Globus pallidus (tissue), 1 donor: ENCODE results near the gene ATP13A5.

ENCODE experiments used
- DNase-seq: peaks from one replicate; pipeline ENCODE4 v3.0.0-alpha.2; 2015; ENCODE audit warnings: low spot score

ATP13A5 gene, protein sequence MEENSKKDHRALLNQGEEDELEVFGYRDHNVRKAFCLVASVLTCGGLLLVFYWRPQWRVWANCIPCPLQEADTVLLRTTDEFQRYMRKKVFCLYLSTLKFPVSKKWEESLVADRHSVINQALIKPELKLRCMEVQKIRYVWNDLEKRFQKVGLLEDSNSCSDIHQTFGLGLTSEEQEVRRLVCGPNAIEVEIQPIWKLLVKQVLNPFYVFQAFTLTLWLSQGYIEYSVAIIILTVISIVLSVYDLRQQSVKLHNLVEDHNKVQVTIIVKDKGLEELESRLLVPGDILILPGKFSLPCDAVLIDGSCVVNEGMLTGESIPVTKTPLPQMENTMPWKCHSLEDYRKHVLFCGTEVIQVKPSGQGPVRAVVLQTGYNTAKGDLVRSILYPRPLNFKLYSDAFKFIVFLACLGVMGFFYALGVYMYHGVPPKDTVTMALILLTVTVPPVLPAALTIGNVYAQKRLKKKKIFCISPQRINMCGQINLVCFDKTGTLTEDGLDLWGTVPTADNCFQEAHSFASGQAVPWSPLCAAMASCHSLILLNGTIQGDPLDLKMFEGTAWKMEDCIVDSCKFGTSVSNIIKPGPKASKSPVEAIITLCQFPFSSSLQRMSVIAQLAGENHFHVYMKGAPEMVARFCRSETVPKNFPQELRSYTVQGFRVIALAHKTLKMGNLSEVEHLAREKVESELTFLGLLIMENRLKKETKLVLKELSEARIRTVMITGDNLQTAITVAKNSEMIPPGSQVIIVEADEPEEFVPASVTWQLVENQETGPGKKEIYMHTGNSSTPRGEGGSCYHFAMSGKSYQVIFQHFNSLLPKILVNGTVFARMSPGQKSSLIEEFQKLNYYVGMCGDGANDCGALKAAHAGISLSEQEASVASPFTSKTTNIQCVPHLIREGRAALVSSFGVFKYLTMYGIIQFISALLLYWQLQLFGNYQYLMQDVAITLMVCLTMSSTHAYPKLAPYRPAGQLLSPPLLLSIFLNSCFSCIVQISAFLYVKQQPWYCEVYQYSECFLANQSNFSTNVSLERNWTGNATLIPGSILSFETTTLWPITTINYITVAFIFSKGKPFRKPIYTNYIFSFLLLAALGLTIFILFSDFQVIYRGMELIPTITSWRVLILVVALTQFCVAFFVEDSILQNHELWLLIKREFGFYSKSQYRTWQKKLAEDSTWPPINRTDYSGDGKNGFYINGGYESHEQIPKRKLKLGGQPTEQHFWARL

GRCh38 chr3:193378706-193379105 lies at the start of gene ATP13A5:
ATP13A5 (minus strand) TSS chr3:193378753; CDS start chr3:193378725, 28 bp downstream.
- no peak for DNase-seq

DNA sequence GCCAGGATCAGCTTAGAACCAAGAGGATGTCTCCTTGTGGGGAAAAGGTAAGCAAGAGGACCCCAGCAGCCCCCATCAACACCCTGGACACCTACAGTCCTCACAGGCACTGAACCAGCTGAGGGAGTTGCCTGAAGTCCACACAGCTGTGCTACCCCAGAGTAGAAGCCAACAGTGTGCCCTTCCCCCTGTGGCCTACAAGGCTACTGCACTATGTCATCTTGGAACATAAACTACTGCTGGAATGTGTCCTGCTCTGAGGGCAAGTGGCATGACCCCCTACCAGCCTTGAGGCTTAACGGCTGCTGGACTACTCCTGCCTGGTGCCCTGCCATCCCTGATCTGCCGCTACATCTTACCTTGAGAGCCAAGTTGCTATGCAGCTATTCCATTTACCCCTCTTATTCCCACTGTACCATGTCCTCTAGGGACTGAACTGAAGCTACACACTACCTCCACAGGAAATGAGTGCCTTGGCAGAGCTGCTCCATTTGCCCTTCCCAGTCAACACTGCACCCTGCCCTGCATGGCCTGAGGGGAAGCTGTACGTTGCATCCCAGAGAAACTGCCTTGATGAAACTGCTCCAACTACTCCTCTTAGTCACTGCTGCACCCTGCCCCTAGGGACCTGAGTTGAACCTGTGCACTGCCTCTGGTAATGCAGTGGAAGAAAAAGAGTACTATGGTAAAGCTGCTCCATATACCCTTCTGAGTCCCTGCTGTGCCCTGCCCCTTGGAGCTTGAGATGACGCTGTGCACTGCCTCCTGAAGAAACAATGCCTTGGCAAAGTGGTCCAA lies 40.2 kb upstream of the ATP13A5 start:
- DNase-seq = no peak

DNA sequence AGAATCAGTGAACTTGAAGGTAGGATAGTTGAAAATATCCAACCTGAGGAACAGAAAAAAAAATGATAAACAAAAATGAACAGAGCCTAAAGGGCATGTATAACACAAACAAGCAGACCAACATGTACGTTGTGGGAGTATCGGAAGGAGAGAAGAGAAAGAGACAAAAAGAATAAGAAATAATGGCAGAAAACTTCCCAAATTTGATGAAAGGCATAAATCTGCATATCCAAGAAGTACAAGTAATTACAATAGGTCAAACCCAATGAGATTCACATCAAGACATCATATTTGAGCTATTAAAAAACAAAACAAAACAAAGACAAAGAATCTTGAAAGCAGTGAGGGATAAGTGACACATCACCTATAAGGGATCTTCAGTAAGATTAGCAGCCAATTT lies 38.1 kb upstream of the ATP13A5 start:
- no peak for DNase-seq

- DNase-seq = no peak
Observed at GRCh38 chr3:193407688-193408087, 29.1 kb upstream of the ATP13A5 start.

- DNase-seq = no peak
Observed at GRCh38 chr3:193407112-193407511, 28.6 kb upstream of the ATP13A5 start.

- DNase-seq = no peak
Observed at GRCh38 chr3:193403307-193403706, 24.8 kb upstream of the ATP13A5 start.

GRCh38 chr3:193400304-193400703 lies 21.8 kb upstream of the ATP13A5 start:
- DNase-seq = peak; percentile 22

- no peak for DNase-seq
Observed at GRCh38 chr3:193396451-193397244, 18.1 kb upstream of the ATP13A5 start.

- DNase-seq = no peak
Observed at GRCh38 chr3:193391902-193392301, 13.3 kb upstream of the ATP13A5 start.

GRCh38 chr3:193389335-193389734 lies 10.8 kb upstream of the ATP13A5 start:
- no peak for DNase-seq

- no peak for DNase-seq
Observed at GRCh38 chr3:193388361-193388760, 9.8 kb upstream of the ATP13A5 start.

DNA sequence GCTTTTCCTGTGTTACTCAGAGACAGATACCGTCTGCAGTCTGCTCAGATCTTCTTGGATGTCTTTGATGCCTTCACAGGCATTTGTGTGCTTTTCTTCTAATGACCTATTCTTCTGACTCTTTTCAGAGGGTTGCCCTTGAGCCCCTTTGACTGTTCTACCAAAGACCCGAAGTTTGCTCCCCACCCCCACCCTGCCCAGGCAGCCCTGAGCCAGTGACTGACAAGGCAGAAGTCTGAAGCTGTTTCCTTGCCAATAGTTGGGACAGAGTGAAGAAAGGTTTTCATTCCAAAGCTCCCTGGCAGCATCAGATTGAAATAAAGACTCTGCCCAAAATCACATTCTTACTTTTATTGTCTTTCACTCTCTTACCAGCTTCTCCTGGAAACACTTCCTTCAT lies 9.0 kb upstream of the ATP13A5 start:
- DNase-seq = no peak

GRCh38 chr3:193377591-193377990 lies 962 bp downstream of the ATP13A5 start:
- DNase-seq = no peak

DNA sequence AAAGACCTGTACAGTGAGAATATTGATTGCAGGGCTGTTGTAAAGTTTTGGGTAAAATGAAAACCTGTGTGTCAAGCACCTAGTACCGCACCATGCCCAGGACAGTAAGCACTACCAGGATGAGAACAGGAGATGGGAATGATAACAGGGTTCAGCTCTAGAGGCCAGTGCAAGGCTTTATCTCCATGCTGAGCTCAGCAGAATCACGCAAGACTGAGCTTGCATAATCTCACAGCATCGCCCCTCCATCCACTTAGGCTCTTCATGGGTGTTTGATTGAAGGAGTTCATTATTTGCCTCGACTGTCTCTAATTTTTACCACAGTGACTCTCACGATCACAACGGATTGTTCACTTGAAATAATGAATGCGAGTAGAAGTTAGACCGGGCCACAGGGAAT lies 2.9 kb downstream of the ATP13A5 start:
- no peak for DNase-seq

GRCh38 chr3:193372783-193373182 lies 5.8 kb downstream of the ATP13A5 start:
- DNase-seq = no peak

- no peak for DNase-seq
Observed at GRCh38 chr3:193367868-193368267, 10.7 kb downstream of the ATP13A5 start.

DNA sequence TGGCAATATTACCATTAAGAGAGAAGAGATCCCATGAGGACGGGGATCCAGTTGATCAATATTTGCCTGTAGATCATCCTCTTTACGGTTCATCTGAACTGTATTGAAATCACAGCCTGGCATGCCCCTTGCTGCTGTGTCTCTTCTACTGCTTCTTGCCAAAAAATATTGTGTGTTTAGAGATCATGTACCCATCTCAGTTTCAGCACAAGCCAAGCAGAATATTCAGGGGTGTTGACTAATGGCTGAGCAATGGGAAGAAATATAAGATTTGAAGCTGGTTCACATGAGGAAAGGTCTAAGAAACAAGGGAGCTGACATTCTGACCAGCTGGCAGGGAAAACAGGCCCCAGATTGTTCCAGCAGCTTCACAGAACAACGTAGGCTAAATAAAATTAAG lies 21.3 kb downstream of the ATP13A5 start:
- DNase-seq = no peak

GRCh38 chr3:193354423-193354822 lies 24.1 kb downstream of the ATP13A5 start:
- DNase-seq = no peak

DNA sequence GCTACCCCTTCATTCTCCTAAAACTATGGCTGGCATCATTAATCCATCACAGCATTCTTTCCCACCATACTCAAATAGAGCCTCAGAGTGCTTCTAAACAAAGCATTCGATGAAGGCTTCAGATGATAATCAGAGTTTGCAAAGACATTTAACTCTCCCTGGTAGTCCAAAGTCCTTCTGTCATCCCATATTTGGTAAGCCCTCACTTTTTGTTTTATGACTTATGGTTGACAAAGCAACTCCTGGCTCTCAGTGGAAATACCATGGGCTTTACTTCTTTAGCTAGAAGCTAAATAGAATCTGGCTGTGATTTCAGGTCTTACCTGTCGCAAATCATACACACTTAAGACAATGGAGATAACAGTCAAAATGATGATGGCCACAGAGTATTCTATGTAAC lies 27.8 kb downstream of the ATP13A5 start:
- DNase-seq = no peak

DNA sequence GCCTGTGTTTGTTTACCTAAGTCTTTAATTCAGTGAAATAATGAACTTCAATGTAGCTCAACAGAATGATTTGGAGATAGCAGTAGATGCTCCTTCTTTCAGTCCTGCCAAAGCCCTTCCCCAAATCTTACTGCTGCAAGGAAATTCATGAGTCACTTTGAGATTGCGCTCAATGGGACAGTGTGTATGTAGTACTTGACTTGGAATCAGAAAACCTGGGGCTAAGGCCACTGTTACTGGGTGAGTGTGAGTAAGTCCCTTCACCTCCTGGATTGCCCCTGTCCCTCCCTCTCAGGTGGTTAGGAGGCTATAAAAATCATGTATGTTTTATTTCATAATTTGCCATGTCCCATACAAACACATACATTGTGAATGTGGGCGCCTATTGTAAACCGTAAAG lies 29.9 kb downstream of the ATP13A5 start:
- no peak for DNase-seq
